Tibial artery (tissue), 4 donors: ENCODE data around the gene ANXA8.

ENCODE experiments used
- DNase-seq, 2 donors: peaks; one replicate each; pipeline ENCODE4 v3.0.0-alpha.2; 2019
- H3K27ac ChIP-seq, 2 donors: fragments of 200-600 bp; sonication (generic) in 1 of 2; 1 replicate in 1 of 2; 2 replicates in 1 of 2; pipeline ENCODE4 v1.5.1; 2018 to 2019; ENCODE audit warnings: mild to moderate bottlenecking in 1 of 2
- H3K27me3 ChIP-seq, 2 donors: fragments of 200-600 bp; sonication (generic) in 1 of 2; one replicate each; pipeline versions ENCODE4 v1.5.1 to v1.6.0; 2016 to 2019
- H3K36me3 ChIP-seq, 3 donors: fragments of 200-600 bp; sonication (generic) in 2 of 3; one replicate each; pipeline ENCODE4 v1.5.1; 2016 to 2019; ENCODE audit warnings: mild to moderate bottlenecking in 2 of 3
- H3K4me1 ChIP-seq, 4 donors: fragments of 200-600 bp; sonication (generic) in 2 of 4; 1 replicate in 3 of 4; 2 replicates in 1 of 4; pipeline ENCODE4 v1.5.1; 2016 to 2019
- H3K4me3 ChIP-seq, 2 donors: fragments of 200-600 bp; sonication (generic) in 1 of 2; 1 replicate in 1 of 2; 2 replicates in 1 of 2; pipeline ENCODE4 v1.5.1; 2018 to 2019; ENCODE audit warnings: mild to moderate bottlenecking in 2 of 2
- H3K9me3 ChIP-seq, 3 donors: fragments of 200-600 bp; sonication (generic) in 1 of 3; one replicate each; pipeline ENCODE4 v1.5.1; 2016 to 2019
- CTCF ChIP-seq, 2 experiments: fragments of 200-600 bp in 1 of 2; fragments of 450-650 bp in 1 of 2; IDR thresholded peaks; one replicate each; pipeline ENCODE4 v1.5.1; 2017 to 2019; ENCODE audit warnings: antibody characterized with exemption in 2 of 2, mild to moderate bottlenecking in 1 of 2, moderate library complexity in 1 of 2
- intact Hi-C: fragments of 100-400 bp; cut with DNase I; formaldehyde crosslinking; loops from one replicate; pipeline ENCODE4 v1.15.0; 2023; ENCODE audit warnings: low total_unique reads

The ANXA8 gene

GRCh38 chr10:47423476-47423875, 60.4 kb downstream of the ANXA8 start:
- no peak for DNase-seq
- Histone ChIP-seq H3K4me1 (no peaks in the 10 kb centered on the region), H3K4me3 (no peak overlapping the region), H3K36me3 (no peaks in the 10 kb centered on the region), H3K27ac (no peak overlapping the region), H3K9me3 (no peaks in the 10 kb centered on the region), H3K27me3 (no peaks in the 10 kb centered on the region)
- intact Hi-C loops = no loop called here
- TF ChIP-seq CTCF (IDR thresholded peaks at IDR 0.05) = no peak

GRCh38 chr10:47421057-47421952, 62.6 kb downstream of the ANXA8 start:
- peak in 1 of 2 donors; percentile 59 for DNase-seq
- Histone ChIP-seq H3K4me3 (no peak overlapping the region), H3K36me3 (no peaks in the 10 kb centered on the region), H3K27me3 (no peaks in the 10 kb centered on the region), H3K9me3 (no peaks in the 10 kb centered on the region), H3K4me1 (no peaks in the 10 kb centered on the region), H3K27ac (no peak overlapping the region)
- intact Hi-C loops = no loop called here
- no peak for TF ChIP-seq CTCF (IDR thresholded peaks at IDR 0.05)

GRCh38 chr10:47420305-47421056, 63.4 kb downstream of the ANXA8 start:
- H3K36me3 ChIP-seq = no peaks in the 10 kb centered on the region
- DNase-seq = no peak
- intact Hi-C loops = no loop called here
- no peaks in the 10 kb centered on the region for H3K27me3 ChIP-seq
- H3K9me3 ChIP-seq = no peaks in the 10 kb centered on the region
- H3K27ac ChIP-seq = no peak overlapping the region
- H3K4me3 ChIP-seq = no peak overlapping the region
- no peak for TF ChIP-seq CTCF (IDR thresholded peaks at IDR 0.05)
- no peaks in the 10 kb centered on the region for H3K4me1 ChIP-seq

- TF ChIP-seq CTCF (IDR thresholded peaks at IDR 0.05) = no peak
- no peaks in the 10 kb centered on the region for H3K27me3 ChIP-seq
- H3K4me3 ChIP-seq = no peak overlapping the region
- no peaks in the 10 kb centered on the region for H3K4me1 ChIP-seq
- intact Hi-C loops = no loop called here
- H3K9me3 ChIP-seq = no peaks in the 10 kb centered on the region
- H3K36me3 ChIP-seq = no peaks in the 10 kb centered on the region
- no peak overlapping the region for H3K27ac ChIP-seq
- DNase-seq = peak in 1 of 2 donors; percentile 33
Measured at GRCh38 chr10:47419421-47419820, 64.5 kb downstream of the ANXA8 start.

- Histone ChIP-seq H3K27me3 (no peaks in the 10 kb centered on the region), H3K9me3 (no peaks in the 10 kb centered on the region), H3K36me3 (no peaks in the 10 kb centered on the region), H3K4me3 (no peak overlapping the region), H3K27ac (no peak overlapping the region), H3K4me1 (no peaks in the 10 kb centered on the region)
- intact Hi-C loops = no loop called here
- DNase-seq = peak in 1 of 2 donors; percentile 28
- TF ChIP-seq CTCF (IDR thresholded peaks at IDR 0.05) = no peak
Measured at GRCh38 chr10:47418966-47419365, 64.9 kb downstream of the ANXA8 start.
